ENCODE data around the gene C4orf50.

DNA sequence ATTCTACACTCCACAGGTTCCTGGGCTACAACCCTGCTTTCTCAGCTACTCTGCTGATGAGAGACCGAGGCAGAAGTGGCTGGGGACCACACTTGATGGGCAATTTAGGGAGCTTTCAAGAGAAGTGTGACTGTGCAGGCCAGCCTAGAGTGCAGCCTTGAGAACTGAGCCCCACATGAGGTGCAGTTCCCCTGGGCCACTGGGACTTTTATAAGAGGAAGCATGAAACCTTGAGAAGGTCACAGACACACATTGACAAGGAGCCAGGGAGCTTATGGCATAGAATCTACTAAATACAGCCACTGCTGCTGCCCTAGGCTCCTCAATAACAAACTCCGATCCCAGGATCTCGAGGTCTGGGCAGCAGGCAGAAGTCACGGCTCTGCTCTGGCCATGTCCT is 13.1 kb downstream of the C4orf50 start:
- TF ChIP-seq CTCF (IDR thresholded peaks at IDR 0.05) (no peak), POLR2A (IDR thresholded peaks at IDR 0.05) (no peak)
